Panc1 (cell line): Measurements from ENCODE around the gene THAP6. TPM values are rescaled to one million over a fixed set of nuclear protein-coding genes. Genes with fewer than 3 reads are reported as not detected.

Experiments
- ATAC-seq: fragments of 200-7000 bp; cut with Tn5 transposase; 2 replicates; pipeline ENCODE4 v1.9.1; 2020; ENCODE audit warnings: mild to moderate bottlenecking, moderate library complexity
- BruUV-seq: library from RNA; stranded (reverse); fragments of 400-500 nt; replicated peaks from 2 replicates; lab custom pipeline; 2021; lab: Mats Ljungman, UMichigan
- CTCF ChIA-PET: fragments of 300-600 bp; sonication (Branson Sonifier 250); formaldehyde crosslinking; loops from one replicate; lab custom pipeline; 2022; ENCODE audit warnings: antibody characterized with exemption; lab: Charles Lee
- POLR2A ChIA-PET: fragments of 300-600 bp; sonication (Branson Sonifier 250); formaldehyde crosslinking; loops from one replicate; lab custom pipeline; 2022; ENCODE audit warnings: antibody characterized with exemption; lab: Charles Lee
- DNase-seq: peaks from one replicate; pipeline ENCODE4 v3.0.0-alpha.2; 2010; ENCODE audit warnings: low read depth, low spot score
- H3K27ac ChIP-seq: 2 replicates; pipeline ENCODE4 v1.5.1; 2011; ENCODE audit warnings: mild to moderate bottlenecking, low read length, inconsistent platforms
- H3K27me3 ChIP-seq: fragments of 200-500 bp; sonication (Bioruptor generic); 2 replicates; pipeline ENCODE4 v1.6.0; 2014; ENCODE audit warnings: low read length, inconsistent platforms; ENCODE audit not compliant: control insufficient read depth, insufficient read depth
- H3K36me3 ChIP-seq: fragments of 200-500 bp; sonication (Bioruptor generic); 2 replicates; pipeline ENCODE4 v1.5.1; 2014; ENCODE audit warnings: inconsistent platforms, mild to moderate bottlenecking, low read length, moderate library complexity; ENCODE audit not compliant: control insufficient read depth, insufficient read depth
- H3K4me1 ChIP-seq: 2 replicates; pipeline ENCODE4 v1.5.1; 2011; ENCODE audit warnings: inconsistent platforms, mild to moderate bottlenecking, low read length, moderate library complexity; ENCODE audit not compliant: control insufficient read depth, insufficient read depth
- H3K4me3 ChIP-seq, 2 experiments: 2 replicates each; pipeline ENCODE4 v1.5.1; 2011 to 2012; ENCODE audit warnings: low read depth in 2 of 2, low read length in 2 of 2, mild to moderate bottlenecking in 2 of 2, inconsistent platforms in 1 of 2, moderate library complexity in 1 of 2
- H3K9me3 ChIP-seq: fragments of 200-500 bp; sonication (Bioruptor generic); 2 replicates; pipeline ENCODE4 v1.5.1; 2014; ENCODE audit warnings: low read depth, mild to moderate bottlenecking, inconsistent platforms, low read length, moderate library complexity; ENCODE audit not compliant: control insufficient read depth, insufficient read depth
- POLR2AphosphoS5 ChIP-seq: IDR thresholded peaks from 2 replicates; pipeline ENCODE4 v1.6.1; 2012; ENCODE audit warnings: mild to moderate bottlenecking, low read depth, low read length, moderate library complexity
- SIN3A ChIP-seq: IDR thresholded peaks from 2 replicates; pipeline ENCODE4 v1.6.1; 2012; ENCODE audit warnings: low read depth, mild to moderate bottlenecking, low read length, moderate library complexity, borderline replicate concordance; ENCODE audit not compliant: insufficient read depth
- TCF7L2 ChIP-seq: IDR thresholded peaks from 2 replicates; pipeline ENCODE4 v1.6.1; 2011; ENCODE audit warnings: mild to moderate bottlenecking, low read depth, low read length, inconsistent platforms
- in situ Hi-C: cut with HindIII; loops from 2 replicates; pipeline ENCODE4 v1.10.0; 2016; ENCODE audit warnings: low sequenced_read_pairs, low pct_unique_long_range_greater_than_20kb
- intact Hi-C: fragments of 100-400 bp; cut with micrococcal nuclease; formaldehyde crosslinking; loops from one replicate; pipeline ENCODE4 v1.10.0; 2022; ENCODE audit not compliant: unreplicated experiment
- total RNA-seq: library from RNA; stranded (reverse); gene quantifications from one replicate; pipeline ENCODE4 v1.2.1, GENCODE V29; 2021; ENCODE audit not compliant: unreplicated experiment
- TF ChIP-seq, protein P1 (sequence below), 2 experiments: IDR thresholded peaks; 2 replicates each; pipeline ENCODE4 v1.6.1; 2011 to 2012; ENCODE audit warnings: low read depth in 2 of 2, control low read depth in 1 of 2, low read length in 1 of 2, mild to moderate bottlenecking in 1 of 2, moderate library complexity in 1 of 2; ENCODE audit not compliant: insufficient read depth in 1 of 2
- TF ChIP-seq, protein P2 (sequence below): fragments of 450-650 bp; IDR thresholded peaks from 2 replicates; pipeline ENCODE4 v1.5.1; 2017; ENCODE audit warnings: mild to moderate bottlenecking

THAP6 gene
- total RNA-seq, 1 experiment from 2014 or later: 13.9 TPM

- CTCF ChIA-PET: no interaction called here
- no peak for TF ChIP-seq POLR2AphosphoS5
- no peak for TF ChIP-seq SIN3A
- TF ChIP-seq TCF7L2: no peak
- TF ChIP-seq, protein P1, sequence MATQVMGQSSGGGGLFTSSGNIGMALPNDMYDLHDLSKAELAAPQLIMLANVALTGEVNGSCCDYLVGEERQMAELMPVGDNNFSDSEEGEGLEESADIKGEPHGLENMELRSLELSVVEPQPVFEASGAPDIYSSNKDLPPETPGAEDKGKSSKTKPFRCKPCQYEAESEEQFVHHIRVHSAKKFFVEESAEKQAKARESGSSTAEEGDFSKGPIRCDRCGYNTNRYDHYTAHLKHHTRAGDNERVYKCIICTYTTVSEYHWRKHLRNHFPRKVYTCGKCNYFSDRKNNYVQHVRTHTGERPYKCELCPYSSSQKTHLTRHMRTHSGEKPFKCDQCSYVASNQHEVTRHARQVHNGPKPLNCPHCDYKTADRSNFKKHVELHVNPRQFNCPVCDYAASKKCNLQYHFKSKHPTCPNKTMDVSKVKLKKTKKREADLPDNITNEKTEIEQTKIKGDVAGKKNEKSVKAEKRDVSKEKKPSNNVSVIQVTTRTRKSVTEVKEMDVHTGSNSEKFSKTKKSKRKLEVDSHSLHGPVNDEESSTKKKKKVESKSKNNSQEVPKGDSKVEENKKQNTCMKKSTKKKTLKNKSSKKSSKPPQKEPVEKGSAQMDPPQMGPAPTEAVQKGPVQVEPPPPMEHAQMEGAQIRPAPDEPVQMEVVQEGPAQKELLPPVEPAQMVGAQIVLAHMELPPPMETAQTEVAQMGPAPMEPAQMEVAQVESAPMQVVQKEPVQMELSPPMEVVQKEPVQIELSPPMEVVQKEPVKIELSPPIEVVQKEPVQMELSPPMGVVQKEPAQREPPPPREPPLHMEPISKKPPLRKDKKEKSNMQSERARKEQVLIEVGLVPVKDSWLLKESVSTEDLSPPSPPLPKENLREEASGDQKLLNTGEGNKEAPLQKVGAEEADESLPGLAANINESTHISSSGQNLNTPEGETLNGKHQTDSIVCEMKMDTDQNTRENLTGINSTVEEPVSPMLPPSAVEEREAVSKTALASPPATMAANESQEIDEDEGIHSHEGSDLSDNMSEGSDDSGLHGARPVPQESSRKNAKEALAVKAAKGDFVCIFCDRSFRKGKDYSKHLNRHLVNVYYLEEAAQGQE (IDR thresholded peaks at IDR 0.05; ENCODE audit: insufficient read depth in 1 of 2, low read depth in 2 of 2, low read length in 1 of 2): no peak
- TF ChIP-seq, protein P2, sequence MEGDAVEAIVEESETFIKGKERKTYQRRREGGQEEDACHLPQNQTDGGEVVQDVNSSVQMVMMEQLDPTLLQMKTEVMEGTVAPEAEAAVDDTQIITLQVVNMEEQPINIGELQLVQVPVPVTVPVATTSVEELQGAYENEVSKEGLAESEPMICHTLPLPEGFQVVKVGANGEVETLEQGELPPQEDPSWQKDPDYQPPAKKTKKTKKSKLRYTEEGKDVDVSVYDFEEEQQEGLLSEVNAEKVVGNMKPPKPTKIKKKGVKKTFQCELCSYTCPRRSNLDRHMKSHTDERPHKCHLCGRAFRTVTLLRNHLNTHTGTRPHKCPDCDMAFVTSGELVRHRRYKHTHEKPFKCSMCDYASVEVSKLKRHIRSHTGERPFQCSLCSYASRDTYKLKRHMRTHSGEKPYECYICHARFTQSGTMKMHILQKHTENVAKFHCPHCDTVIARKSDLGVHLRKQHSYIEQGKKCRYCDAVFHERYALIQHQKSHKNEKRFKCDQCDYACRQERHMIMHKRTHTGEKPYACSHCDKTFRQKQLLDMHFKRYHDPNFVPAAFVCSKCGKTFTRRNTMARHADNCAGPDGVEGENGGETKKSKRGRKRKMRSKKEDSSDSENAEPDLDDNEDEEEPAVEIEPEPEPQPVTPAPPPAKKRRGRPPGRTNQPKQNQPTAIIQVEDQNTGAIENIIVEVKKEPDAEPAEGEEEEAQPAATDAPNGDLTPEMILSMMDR: no peak
- no peaks in the 10 kb centered on the region for H3K4me1 ChIP-seq
- no peaks in the 10 kb centered on the region for H3K9me3 ChIP-seq
- H3K27me3 ChIP-seq: no peaks in the 10 kb centered on the region
- H3K4me3 ChIP-seq: no peak overlapping the region
- intact Hi-C loops (no loop called here), in situ Hi-C loops (no loop called here)
- no peak for ATAC-seq
- POLR2A ChIA-PET: no interaction called here
- no peaks in the 10 kb centered on the region for H3K36me3 ChIP-seq
- DNase-seq: no peak
- no TSS peak for BruUV-seq
- no peak overlapping the region for H3K27ac ChIP-seq
Observed at GRCh38 chr4:75549019-75549418, 34.7 kb downstream of the THAP6 start.

GRCh38 chr4:75552452-75552851 is 38.2 kb downstream of the THAP6 start:
- ChIA-PET CTCF (no interaction called here), POLR2A (no interaction called here)
- DNase-seq (no peak), ATAC-seq (no peak)
- in situ Hi-C loops (no loop called here), intact Hi-C loops (no loop called here)
- H3K36me3 ChIP-seq: no peaks in the 10 kb centered on the region
- H3K4me3 ChIP-seq: no peak overlapping the region
- H3K9me3 ChIP-seq: no peaks in the 10 kb centered on the region
- no peaks in the 10 kb centered on the region for H3K27me3 ChIP-seq
- no peak overlapping the region for H3K27ac ChIP-seq
- H3K4me1 ChIP-seq: no peaks in the 10 kb centered on the region
- no TSS peak for BruUV-seq
- TF ChIP-seq POLR2AphosphoS5 (no peak), TCF7L2 (no peak), SIN3A (no peak)
- TF ChIP-seq, protein P2: no peak
- TF ChIP-seq, protein P1 (IDR thresholded peaks at IDR 0.05; ENCODE audit: insufficient read depth in 1 of 2, low read depth in 2 of 2, low read length in 1 of 2): no peak
